CD4-positive, alpha-beta T cell treated with Interleukin-10 for 1 hour (primary cell): ENCODE data around the gene UBAC2.

ENCODE experiments used
- DNase-seq: peaks from one replicate; pipeline ENCODE4 v3.0.0-alpha.2; 2020

UBAC2 gene

DNA sequence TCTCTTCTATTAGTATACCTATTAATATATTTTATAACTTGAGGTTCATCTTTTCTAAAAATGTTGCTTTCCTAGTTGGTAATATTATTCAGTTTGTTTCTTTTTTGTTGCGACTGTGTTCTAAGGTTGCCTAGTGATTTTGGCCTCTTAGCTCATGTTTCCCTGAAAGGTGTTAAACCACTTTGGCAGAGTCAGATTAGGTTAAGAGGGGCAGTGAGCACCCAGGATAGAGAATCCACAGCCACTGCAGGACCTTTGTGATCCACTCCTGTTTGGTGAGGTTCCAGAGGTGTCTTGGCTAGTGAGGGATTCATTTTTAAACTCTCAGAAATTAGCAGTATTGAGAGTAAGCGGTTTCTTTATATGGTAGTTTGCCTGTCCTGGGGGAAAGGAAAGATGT, 72.5 kb downstream of the UBAC2 start:
- peak; percentile 70 for DNase-seq

GRCh38 chr13:99275093-99275469, 74.4 kb downstream of the UBAC2 start:
- peak; percentile 64 for DNase-seq

DNA sequence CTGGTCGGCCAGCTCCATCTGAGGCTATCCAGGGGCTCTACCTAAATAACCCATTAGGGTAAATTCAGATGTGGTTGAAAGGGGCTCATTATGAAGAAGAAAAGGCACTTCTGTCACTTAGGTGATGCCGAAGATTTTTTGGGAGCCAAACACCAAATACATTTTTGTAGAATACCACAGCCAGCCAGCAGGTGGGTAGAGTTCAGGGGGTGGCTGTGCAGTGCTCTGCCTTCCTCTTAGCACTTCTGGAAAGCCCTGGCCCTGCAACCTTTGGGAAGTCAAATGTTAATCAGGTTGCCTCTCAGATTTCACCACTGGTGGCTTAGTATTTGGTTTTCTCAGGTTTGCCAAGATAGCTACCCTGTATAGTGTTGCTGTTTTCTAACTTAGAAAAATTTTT, 76.1 kb downstream of the UBAC2 start:
- no peak for DNase-seq

GRCh38 chr13:99277629-99278028, 77.0 kb downstream of the UBAC2 start:
- DNase-seq: no peak

DNA sequence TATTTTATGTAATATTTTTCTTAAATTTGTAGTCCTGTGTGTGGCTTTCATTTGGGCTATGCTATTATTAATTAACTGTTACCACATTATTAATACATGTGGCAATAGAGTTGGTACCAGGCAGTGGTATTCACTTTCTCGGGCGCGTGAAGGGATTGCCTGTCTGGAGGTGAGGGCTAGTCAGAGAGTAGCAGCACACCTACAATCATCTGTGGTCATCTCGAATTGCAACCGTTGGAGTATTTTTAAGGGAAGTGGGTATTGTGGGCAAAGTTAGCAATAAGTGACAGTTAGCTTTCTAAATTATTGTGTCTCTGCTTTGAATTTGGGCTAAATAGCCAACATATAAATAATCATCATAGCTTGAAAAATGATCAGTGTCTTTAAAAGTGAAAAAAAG, 77.5 kb downstream of the UBAC2 start:
- DNase-seq: no peak

- DNase-seq: no peak
These were observed 78.2 kb downstream of the UBAC2 start for GRCh38 chr13:99278843-99279242.

GRCh38 chr13:99279637-99280036, 79.0 kb downstream of the UBAC2 start:
- DNase-seq: no peak

GRCh38 chr13:99280166-99280565, 79.5 kb downstream of the UBAC2 start:
- no peak for DNase-seq

- DNase-seq: peak; percentile 81
These were observed 81.2 kb downstream of the UBAC2 start for GRCh38 chr13:99281811-99282263.

DNA sequence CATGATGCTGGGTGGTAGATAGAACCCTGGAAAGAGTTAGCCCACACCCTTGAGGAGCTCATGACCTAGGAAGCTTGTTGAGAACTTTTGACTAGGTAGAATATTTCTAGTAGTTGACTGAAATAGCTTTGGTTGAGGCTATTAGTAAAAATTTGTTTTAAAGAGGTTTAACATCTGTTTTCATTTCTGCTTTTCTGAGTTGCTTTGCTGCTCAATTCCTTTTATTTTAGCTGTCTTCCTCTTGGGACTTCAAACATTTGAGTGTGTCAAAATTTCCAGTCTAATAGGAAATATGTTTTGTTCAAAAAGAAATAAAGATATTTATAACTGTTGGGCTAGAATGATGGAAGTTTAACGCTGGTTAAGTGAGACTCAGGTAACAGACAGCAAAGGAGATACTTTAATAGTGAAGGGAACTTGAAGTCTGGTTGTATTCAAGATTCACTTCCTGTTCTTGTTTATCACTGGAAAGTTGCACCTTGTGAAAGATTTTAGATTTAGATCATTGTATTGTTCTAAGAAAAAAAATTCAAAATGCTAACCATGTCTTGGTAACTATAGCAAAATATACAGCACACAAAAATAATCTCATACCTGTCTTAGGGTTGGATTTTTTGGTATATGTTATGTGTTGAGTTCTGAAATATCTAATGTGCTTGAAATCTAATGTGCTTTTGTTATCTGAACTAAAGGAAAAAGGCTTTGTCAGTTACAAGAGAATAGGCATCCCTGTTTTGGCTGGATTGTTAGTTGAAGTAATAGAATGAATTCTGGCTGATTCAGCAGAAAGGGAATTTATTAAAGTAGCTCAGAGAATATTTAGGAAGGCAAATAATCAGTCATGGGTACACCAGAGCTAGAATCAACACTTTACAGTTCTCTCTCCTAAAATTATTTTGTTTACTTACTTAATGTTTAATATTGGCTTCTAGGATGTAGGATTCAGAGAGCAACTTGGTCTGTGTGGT, 81.9 kb downstream of the UBAC2 start:
- DNase-seq: peak; percentile 65

DNA sequence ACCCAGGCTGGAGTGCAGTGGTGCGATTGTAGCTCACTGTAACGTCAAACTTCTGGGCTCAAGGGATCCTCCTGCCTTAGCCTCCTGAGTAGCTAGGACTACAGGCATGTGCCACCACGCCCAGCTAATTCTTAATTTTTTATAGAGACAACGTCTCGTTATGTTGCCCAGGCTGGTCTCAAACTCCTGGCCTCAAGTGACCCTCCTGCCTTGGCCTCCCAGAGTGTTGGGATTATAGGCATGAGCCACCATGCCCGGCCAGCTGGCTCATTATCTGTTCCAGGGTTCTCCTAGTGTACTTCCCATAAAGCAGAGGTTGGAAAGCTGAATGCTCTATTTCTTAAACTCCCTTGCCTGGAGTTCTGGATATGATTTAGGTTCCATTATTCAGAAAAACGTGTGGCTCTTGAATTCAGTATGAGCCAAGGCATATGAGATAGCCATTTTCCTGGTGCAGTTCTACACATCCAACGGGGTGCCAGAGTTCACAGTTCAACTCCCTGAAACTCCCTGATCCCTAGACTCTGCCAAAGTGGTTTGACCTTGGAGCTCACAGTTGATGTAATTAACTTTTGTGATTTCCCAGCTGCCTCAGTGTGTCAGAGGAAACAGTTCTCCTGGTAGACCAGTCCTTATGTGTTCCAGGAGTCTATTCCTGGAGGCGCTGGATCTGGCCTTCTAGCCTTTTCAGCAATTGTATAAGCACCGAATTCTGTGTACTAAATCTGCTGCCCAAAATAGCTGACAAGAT, 85.0 kb downstream of the UBAC2 start:
- DNase-seq: no peak

- no peak for DNase-seq
These were observed 86.9 kb downstream of the UBAC2 start for GRCh38 chr13:99287551-99287950.

- no peak for DNase-seq
These were observed 87.4 kb downstream of the UBAC2 start for GRCh38 chr13:99288089-99288488.

GRCh38 chr13:99289271-99289670, 88.6 kb downstream of the UBAC2 start:
- no peak for DNase-seq

GRCh38 chr13:99289674-99290337, 89.2 kb downstream of the UBAC2 start:
- DNase-seq: peak; percentile 78

DNA sequence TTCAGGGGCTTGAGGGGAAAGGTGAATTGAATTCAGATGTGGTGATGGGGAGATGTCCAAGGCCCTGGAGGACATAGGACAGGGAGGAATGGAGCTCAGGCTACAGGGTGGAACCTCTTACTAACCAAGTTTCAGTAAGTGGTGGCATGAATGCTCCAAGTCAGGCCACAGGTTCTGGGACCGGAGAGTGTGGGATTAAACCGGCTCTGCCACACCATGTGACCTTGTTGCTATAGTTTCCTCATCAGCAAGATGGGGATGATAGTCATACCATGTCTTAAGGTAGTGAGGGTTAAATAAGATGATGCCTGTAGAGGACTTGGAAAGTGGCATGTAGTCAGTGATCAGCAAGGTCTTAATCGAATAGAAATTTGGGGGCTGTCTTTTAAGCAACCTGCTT, 90.2 kb downstream of the UBAC2 start:
- DNase-seq: no peak

- DNase-seq: no peak
These were observed 92.5 kb downstream of the UBAC2 start for GRCh38 chr13:99293178-99293577.

GRCh38 chr13:99294198-99294597, 93.5 kb downstream of the UBAC2 start:
- DNase-seq: no peak

- DNase-seq: no peak
These were observed 94.3 kb downstream of the UBAC2 start for GRCh38 chr13:99294958-99295357.

DNA sequence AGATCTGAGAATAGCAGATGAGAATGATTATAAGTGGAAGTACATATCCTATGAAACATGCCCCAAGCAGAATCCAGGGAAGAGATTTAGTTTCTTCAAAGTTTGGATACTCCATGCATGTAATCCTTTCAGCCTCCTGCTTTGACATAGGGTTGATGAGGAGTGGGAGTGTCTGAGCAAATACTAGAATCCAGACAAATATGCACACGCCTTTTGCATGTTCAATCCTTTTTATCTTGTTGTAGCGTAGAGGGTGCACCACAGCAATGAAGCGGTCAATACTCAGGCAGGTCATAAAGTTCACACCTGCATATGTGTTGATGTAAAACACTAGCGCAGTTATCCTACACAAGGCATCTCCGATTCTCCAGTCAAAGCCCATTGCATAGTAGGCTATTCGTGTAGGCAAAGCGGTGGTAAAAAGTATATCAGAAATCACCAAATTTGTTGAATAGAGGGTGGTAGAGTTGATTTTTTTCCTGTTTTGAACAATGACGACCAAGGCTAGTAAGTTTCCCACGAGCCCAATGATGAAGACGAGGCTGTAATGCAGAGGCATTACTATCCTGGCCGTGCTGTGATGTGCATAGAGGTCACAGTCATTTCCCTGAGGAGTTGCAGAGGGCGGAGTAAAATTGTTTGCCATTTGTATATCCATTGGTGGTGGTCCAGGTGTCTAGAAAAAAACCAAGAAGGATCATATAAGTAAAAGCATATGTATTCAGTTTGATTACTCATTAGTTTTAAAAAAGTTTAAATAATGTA, 95.0 kb downstream of the UBAC2 start:
- DNase-seq: no peak

- peak; percentile 69 for DNase-seq
These were observed 95.7 kb downstream of the UBAC2 start for GRCh38 chr13:99296398-99296797.

GRCh38 chr13:99297331-99297730, 96.7 kb downstream of the UBAC2 start:
- DNase-seq: no peak

- DNase-seq: no peak
These were observed 97.4 kb downstream of the UBAC2 start for GRCh38 chr13:99298056-99298455.
